GM23338 (cell line): Measurements from ENCODE around the gene PLCD4.

Experiments used
- CREB1 ChIP-seq: fragments of 250-450 bp; sonication (Bioruptor Pico); IDR thresholded peaks from 2 replicates; pipeline ENCODE4 v1.5.0; 2020; ENCODE audit warnings: low read depth, mild to moderate bottlenecking, moderate library complexity
- EZH2 ChIP-seq: fragments of 200-600 bp; sonication (generic); IDR thresholded peaks from one replicate; pipeline ENCODE4 v1.8.0; 2017; ENCODE audit warnings: antibody characterized with exemption, mild to moderate bottlenecking, low read depth; ENCODE audit not compliant: unreplicated experiment
- EZH2phosphoT487 ChIP-seq: fragments of 200-600 bp; sonication (generic); IDR thresholded peaks from one replicate; pipeline ENCODE4 v1.8.1; 2018; ENCODE audit warnings: antibody characterized with exemption; ENCODE audit not compliant: unreplicated experiment
- JUNB ChIP-seq: IDR thresholded peaks from one replicate; pipeline ENCODE4 v1.6.1; 2016; ENCODE audit warnings: antibody characterized with exemption; ENCODE audit not compliant: unreplicated experiment
- POLR2AphosphoS5 ChIP-seq: IDR thresholded peaks from 2 replicates; pipeline ENCODE4 v1.6.1; 2016; ENCODE audit warnings: antibody characterized with exemption, low read depth
- ZNF114 ChIP-seq: fragments of 250-450 bp; sonication (Bioruptor Pico); IDR thresholded peaks from 2 replicates; pipeline ENCODE4 v1.5.0; 2020; ENCODE audit warnings: mild to moderate bottlenecking, moderate library complexity
- ZNF331 ChIP-seq: fragments of 250-450 bp; sonication (Bioruptor Pico); IDR thresholded peaks from 2 replicates; pipeline ENCODE4 v1.5.0; 2020; ENCODE audit warnings: low read depth, mild to moderate bottlenecking, moderate library complexity
- TF ChIP-seq, protein P1 (sequence below), 2 experiments: fragments of 200-600 bp in 1 of 2; sonication (generic) in 1 of 2; conservative IDR thresholded peaks; 2 replicates each; pipeline versions ENCODE4 v1.5.1 to v1.6.1; 2016 to 2017; ENCODE audit warnings: antibody characterized with exemption in 2 of 2, low read depth in 2 of 2, mild to moderate bottlenecking in 2 of 2, moderate library complexity in 1 of 2
- TF ChIP-seq, protein P2 (sequence below): IDR thresholded peaks from one replicate; pipeline ENCODE4 v1.6.1; 2018; ENCODE audit warnings: antibody characterized with exemption; ENCODE audit not compliant: unreplicated experiment
- TF ChIP-seq, protein P3 (sequence below): IDR thresholded peaks from 2 replicates; pipeline ENCODE4 v1.6.1; 2016; ENCODE audit warnings: antibody characterized with exemption

DNA sequence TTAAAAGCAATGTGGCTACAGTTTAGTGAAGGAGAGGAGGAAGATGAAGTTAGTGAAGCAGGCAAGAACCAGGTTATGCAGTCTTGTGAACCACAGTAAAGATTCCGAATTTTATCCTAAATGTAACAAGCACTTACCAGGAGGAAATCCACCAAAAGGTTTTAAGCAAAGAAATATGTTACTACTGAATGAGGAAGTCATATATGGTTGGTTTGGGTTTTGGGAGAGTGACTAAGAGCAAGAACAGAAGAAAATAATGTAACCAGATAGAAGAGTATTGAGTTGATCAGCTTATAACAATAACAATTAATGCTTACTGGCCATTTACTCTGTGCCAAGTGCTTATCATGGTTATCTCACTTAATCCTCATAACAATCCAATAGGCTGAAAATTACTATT lies 41.4 kb upstream of the PLCD4 start:
- TF ChIP-seq, protein P1, sequence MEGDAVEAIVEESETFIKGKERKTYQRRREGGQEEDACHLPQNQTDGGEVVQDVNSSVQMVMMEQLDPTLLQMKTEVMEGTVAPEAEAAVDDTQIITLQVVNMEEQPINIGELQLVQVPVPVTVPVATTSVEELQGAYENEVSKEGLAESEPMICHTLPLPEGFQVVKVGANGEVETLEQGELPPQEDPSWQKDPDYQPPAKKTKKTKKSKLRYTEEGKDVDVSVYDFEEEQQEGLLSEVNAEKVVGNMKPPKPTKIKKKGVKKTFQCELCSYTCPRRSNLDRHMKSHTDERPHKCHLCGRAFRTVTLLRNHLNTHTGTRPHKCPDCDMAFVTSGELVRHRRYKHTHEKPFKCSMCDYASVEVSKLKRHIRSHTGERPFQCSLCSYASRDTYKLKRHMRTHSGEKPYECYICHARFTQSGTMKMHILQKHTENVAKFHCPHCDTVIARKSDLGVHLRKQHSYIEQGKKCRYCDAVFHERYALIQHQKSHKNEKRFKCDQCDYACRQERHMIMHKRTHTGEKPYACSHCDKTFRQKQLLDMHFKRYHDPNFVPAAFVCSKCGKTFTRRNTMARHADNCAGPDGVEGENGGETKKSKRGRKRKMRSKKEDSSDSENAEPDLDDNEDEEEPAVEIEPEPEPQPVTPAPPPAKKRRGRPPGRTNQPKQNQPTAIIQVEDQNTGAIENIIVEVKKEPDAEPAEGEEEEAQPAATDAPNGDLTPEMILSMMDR (conservative IDR thresholded peaks at IDR 0.05; ENCODE audit: low read depth in 2 of 2), result no peak
- TF ChIP-seq, protein P2, sequence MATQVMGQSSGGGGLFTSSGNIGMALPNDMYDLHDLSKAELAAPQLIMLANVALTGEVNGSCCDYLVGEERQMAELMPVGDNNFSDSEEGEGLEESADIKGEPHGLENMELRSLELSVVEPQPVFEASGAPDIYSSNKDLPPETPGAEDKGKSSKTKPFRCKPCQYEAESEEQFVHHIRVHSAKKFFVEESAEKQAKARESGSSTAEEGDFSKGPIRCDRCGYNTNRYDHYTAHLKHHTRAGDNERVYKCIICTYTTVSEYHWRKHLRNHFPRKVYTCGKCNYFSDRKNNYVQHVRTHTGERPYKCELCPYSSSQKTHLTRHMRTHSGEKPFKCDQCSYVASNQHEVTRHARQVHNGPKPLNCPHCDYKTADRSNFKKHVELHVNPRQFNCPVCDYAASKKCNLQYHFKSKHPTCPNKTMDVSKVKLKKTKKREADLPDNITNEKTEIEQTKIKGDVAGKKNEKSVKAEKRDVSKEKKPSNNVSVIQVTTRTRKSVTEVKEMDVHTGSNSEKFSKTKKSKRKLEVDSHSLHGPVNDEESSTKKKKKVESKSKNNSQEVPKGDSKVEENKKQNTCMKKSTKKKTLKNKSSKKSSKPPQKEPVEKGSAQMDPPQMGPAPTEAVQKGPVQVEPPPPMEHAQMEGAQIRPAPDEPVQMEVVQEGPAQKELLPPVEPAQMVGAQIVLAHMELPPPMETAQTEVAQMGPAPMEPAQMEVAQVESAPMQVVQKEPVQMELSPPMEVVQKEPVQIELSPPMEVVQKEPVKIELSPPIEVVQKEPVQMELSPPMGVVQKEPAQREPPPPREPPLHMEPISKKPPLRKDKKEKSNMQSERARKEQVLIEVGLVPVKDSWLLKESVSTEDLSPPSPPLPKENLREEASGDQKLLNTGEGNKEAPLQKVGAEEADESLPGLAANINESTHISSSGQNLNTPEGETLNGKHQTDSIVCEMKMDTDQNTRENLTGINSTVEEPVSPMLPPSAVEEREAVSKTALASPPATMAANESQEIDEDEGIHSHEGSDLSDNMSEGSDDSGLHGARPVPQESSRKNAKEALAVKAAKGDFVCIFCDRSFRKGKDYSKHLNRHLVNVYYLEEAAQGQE, result no peak
- TF ChIP-seq EZH2, result no peak
- TF ChIP-seq CREB1 (CRISPR knock-in tag), result no peak
- TF ChIP-seq ZNF331, result no peak
- TF ChIP-seq JUNB, result no peak
- no peak for TF ChIP-seq ZNF114 (CRISPR knock-in tag)
- TF ChIP-seq EZH2phosphoT487, result no peak
- TF ChIP-seq POLR2AphosphoS5, result no peak
- TF ChIP-seq, protein P3, sequence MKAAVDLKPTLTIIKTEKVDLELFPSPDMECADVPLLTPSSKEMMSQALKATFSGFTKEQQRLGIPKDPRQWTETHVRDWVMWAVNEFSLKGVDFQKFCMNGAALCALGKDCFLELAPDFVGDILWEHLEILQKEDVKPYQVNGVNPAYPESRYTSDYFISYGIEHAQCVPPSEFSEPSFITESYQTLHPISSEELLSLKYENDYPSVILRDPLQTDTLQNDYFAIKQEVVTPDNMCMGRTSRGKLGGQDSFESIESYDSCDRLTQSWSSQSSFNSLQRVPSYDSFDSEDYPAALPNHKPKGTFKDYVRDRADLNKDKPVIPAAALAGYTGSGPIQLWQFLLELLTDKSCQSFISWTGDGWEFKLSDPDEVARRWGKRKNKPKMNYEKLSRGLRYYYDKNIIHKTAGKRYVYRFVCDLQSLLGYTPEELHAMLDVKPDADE, result no peak
